ENCODE measurements around the gene NR5A1.

NR5A1 gene

GRCh38 chr9:124517600-124517999 lies 10.4 kb upstream of the NR5A1 start:
- H3K4me3 ChIP-seq (ENCODE audit: low read depth, low read length), result no peak overlapping the region
- TF ChIP-seq, protein P1, sequence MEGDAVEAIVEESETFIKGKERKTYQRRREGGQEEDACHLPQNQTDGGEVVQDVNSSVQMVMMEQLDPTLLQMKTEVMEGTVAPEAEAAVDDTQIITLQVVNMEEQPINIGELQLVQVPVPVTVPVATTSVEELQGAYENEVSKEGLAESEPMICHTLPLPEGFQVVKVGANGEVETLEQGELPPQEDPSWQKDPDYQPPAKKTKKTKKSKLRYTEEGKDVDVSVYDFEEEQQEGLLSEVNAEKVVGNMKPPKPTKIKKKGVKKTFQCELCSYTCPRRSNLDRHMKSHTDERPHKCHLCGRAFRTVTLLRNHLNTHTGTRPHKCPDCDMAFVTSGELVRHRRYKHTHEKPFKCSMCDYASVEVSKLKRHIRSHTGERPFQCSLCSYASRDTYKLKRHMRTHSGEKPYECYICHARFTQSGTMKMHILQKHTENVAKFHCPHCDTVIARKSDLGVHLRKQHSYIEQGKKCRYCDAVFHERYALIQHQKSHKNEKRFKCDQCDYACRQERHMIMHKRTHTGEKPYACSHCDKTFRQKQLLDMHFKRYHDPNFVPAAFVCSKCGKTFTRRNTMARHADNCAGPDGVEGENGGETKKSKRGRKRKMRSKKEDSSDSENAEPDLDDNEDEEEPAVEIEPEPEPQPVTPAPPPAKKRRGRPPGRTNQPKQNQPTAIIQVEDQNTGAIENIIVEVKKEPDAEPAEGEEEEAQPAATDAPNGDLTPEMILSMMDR (IDR thresholded peaks at IDR 0.05; ENCODE audit: low read depth, low read length, missing control alignments), result no peak
- DNase-seq (ENCODE audit: low read depth), result no peak

- TF ChIP-seq, protein P1 (IDR thresholded peaks at IDR 0.05; ENCODE audit: low read depth, low read length, missing control alignments), result no peak
- no peak overlapping the region for H3K4me3 ChIP-seq (ENCODE audit: low read depth, low read length)
- no peak for DNase-seq (ENCODE audit: low read depth)
Observed at GRCh38 chr9:124514874-124515273, 7.7 kb upstream of the NR5A1 start.

- H3K4me3 ChIP-seq (ENCODE audit: low read depth, low read length), result no peak overlapping the region
- no peak for DNase-seq (ENCODE audit: low read depth)
- TF ChIP-seq, protein P1 (IDR thresholded peaks at IDR 0.05; ENCODE audit: low read depth, low read length, missing control alignments), result no peak
Observed at GRCh38 chr9:124514125-124514524, 6.9 kb upstream of the NR5A1 start.

GRCh38 chr9:124513376-124513994 lies 6.3 kb upstream of the NR5A1 start:
- DNase-seq (ENCODE audit: low read depth), result no peak
- H3K4me3 ChIP-seq (ENCODE audit: low read depth, low read length), result no peak overlapping the region
- TF ChIP-seq, protein P1 (IDR thresholded peaks at IDR 0.05; ENCODE audit: low read depth, low read length, missing control alignments), result no peak

GRCh38 chr9:124512806-124513204 lies 5.6 kb upstream of the NR5A1 start:
- no peak for DNase-seq (ENCODE audit: low read depth)
- no peak overlapping the region for H3K4me3 ChIP-seq (ENCODE audit: low read depth, low read length)
- TF ChIP-seq, protein P1 (IDR thresholded peaks at IDR 0.05; ENCODE audit: low read depth, low read length, missing control alignments), result no peak

DNA sequence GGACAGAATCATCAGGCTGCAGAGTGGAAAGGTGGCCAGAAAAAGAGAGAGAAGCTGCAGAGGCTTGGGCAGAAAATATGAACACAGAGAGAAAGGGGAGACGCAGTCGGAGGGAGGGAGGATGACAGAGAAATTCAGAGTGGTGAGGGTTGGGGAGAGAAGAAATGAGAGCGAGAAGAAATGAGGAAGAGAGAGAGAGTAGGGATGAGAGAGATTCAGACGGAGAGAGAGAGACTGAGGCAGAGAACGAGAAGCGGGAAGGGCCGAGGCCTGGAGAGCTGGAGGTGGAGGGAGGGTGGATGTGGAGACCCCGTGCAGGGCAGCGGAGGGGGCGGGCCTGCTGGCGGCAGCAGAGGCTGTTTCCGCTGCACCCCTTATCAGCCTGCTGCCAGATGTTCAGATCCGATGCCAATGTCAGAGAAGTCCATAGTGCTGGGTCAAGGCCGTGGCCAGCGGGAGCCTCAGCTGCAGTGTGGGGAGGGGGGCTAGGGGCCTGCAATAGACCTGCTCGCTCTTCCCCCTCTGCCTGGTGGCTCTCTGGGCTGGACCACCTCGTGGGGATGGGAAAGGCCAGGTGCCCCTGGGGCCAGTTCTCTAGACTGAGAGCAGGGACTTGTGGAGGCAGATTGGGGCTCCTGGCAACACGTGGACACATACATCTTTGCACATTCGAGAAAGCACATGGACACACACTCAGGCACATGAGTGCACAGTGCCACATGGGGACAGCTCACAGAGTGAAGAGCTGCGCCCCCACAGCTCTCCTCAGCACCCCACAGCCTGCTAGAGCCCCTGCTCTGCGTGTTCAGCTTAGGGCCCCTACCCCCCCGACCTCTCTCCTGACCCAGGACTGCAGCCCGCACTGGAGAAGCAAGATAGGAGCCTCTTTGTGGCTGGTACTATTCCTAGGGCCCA lies 4.9 kb upstream of the NR5A1 start:
- DNase-seq (ENCODE audit: low read depth), result no peak
- TF ChIP-seq, protein P1 (IDR thresholded peaks at IDR 0.05; ENCODE audit: low read depth, low read length, missing control alignments), result no peak
- no peak overlapping the region for H3K4me3 ChIP-seq (ENCODE audit: low read depth, low read length)
